ENCODE results near the gene TADA2B.
"Not testable (repeated sequence)": the region's sequence is repeated elsewhere in the genome, so short reads cannot be mapped to it uniquely, and the experiment has no call there.

The TADA2B gene

GRCh38 chr4:7086384-7086783, 43.2 kb downstream of the TADA2B start:
- no peak for DNase-seq

GRCh38 chr4:7087036-7087435, 43.9 kb downstream of the TADA2B start:
- DNase-seq: no peak

GRCh38 chr4:7089213-7089986, 46.2 kb downstream of the TADA2B start:
- no peak for DNase-seq

GRCh38 chr4:7092026-7092425, 48.9 kb downstream of the TADA2B start:
- DNase-seq: no peak

- no peak for DNase-seq
These were observed 51.7 kb downstream of the TADA2B start for GRCh38 chr4:7094916-7095315.

GRCh38 chr4:7095611-7096155, 52.5 kb downstream of the TADA2B start:
- DNase-seq: no peak

- no peak for DNase-seq
These were observed 53.1 kb downstream of the TADA2B start for GRCh38 chr4:7096236-7096635.

- DNase-seq: peak; percentile 60
These were observed 58.7 kb downstream of the TADA2B start for GRCh38 chr4:7101692-7102515.

GRCh38 chr4:7102516-7102909, 59.3 kb downstream of the TADA2B start:
- DNase-seq: not testable (repeated sequence)

- DNase-seq: peak; percentile 56
These were observed 59.9 kb downstream of the TADA2B start for GRCh38 chr4:7103031-7103606.

GRCh38 chr4:7103607-7104365, 60.6 kb downstream of the TADA2B start:
- no peak for DNase-seq

GRCh38 chr4:7104366-7105031, 61.3 kb downstream of the TADA2B start:
- no peak for DNase-seq

GRCh38 chr4:7105276-7105675, 62.1 kb downstream of the TADA2B start:
- DNase-seq: no peak

- DNase-seq: no peak
These were observed 64.2 kb downstream of the TADA2B start for GRCh38 chr4:7107166-7107905.

Measured in NCI-H1694 (cell line).